Loucy (cell line): ENCODE data around the gene WDR1.

Experiments used
- H2AFZ ChIP-seq: fragments of 200-600 bp; sonication (generic); 2 replicates; pipeline ENCODE4 v1.6.0; 2016; ENCODE audit warnings: antibody characterized with exemption, mild to moderate bottlenecking, low read length, moderate library complexity
- H3F3A ChIP-seq: fragments of 200-600 bp; 2 replicates; pipeline ENCODE4 v1.6.0; 2016; ENCODE audit warnings: antibody characterized with exemption, low read depth, mild to moderate bottlenecking
- H3K27me3 ChIP-seq: fragments of 200-600 bp; sonication (generic); 2 replicates; pipeline ENCODE4 v1.6.1; 2014; ENCODE audit warnings: low read length, mild to moderate bottlenecking; ENCODE audit not compliant: insufficient read depth, poor library complexity, severe bottlenecking
- H3K36me3 ChIP-seq: fragments of 200-600 bp; sonication (generic); 2 replicates; pipeline ENCODE4 v1.6.1; 2016; ENCODE audit warnings: low read length; ENCODE audit not compliant: insufficient read depth
- H3K4me1 ChIP-seq: fragments of 200-600 bp; sonication (generic); 2 replicates; pipeline ENCODE4 v1.5.1; 2014; ENCODE audit warnings: low read length, mild to moderate bottlenecking; ENCODE audit not compliant: insufficient read depth, poor library complexity, severe bottlenecking
- H3K4me2 ChIP-seq: fragments of 200-600 bp; sonication (generic); 2 replicates; pipeline ENCODE4 v1.6.0; 2014; ENCODE audit warnings: antibody characterized with exemption, low read length, low read depth, mild to moderate bottlenecking; ENCODE audit not compliant: poor library complexity, severe bottlenecking
- H3K4me3 ChIP-seq: fragments of 200-600 bp; sonication (generic); 2 replicates; pipeline ENCODE4 v1.5.1; 2014; ENCODE audit warnings: low read length, mild to moderate bottlenecking, mixed read lengths; ENCODE audit not compliant: poor library complexity, severe bottlenecking
- H3K79me2 ChIP-seq: fragments of 200-600 bp; sonication (generic); 2 replicates; pipeline ENCODE4 v1.6.1; 2014; ENCODE audit warnings: low read length; ENCODE audit not compliant: insufficient read depth
- H3K9ac ChIP-seq: fragments of 200-600 bp; sonication (generic); 2 replicates; pipeline ENCODE4 v1.6.0; 2014; ENCODE audit warnings: mild to moderate bottlenecking, low read depth, low read length, moderate library complexity; ENCODE audit not compliant: poor library complexity, severe bottlenecking
- H3K9me2 ChIP-seq: fragments of 200-600 bp; sonication (generic); replicated peaks from 2 replicates; pipeline ENCODE4 v1.6.1; 2016; ENCODE audit warnings: low read depth, low read length, mixed read lengths
- H3K9me3 ChIP-seq: fragments of 200-600 bp; sonication (generic); 2 replicates; pipeline ENCODE4 v1.6.1; 2014; ENCODE audit warnings: mild to moderate bottlenecking, antibody characterized with exemption, low read length, low read depth; ENCODE audit not compliant: insufficient read depth
- H4K20me1 ChIP-seq: fragments of 200-600 bp; sonication (generic); 2 replicates; pipeline ENCODE4 v1.6.0; 2014; ENCODE audit warnings: antibody characterized with exemption, low read length, mild to moderate bottlenecking; ENCODE audit not compliant: insufficient read depth, poor library complexity, severe bottlenecking
- CTCF ChIP-seq: fragments of 200-600 bp; sonication (generic); conservative IDR thresholded peaks from 2 replicates; pipeline ENCODE4 v1.5.1; 2014; ENCODE audit warnings: mild to moderate bottlenecking, antibody characterized with exemption, low read length
- EZH2phosphoT487 ChIP-seq: fragments of 200-600 bp; IDR thresholded peaks from 2 replicates; pipeline ENCODE4 v1.6.1; 2018; ENCODE audit warnings: antibody characterized with exemption, mild to moderate bottlenecking, moderate library complexity, borderline replicate concordance

WDR1 gene

GRCh38 chr4:10030972-10031667, 85.5 kb downstream of the WDR1 start:
- H3K4me3 ChIP-seq = no peak overlapping the region
- no peaks in the 10 kb centered on the region for H3K36me3 ChIP-seq
- no peaks in the 10 kb centered on the region for H3K9me2 ChIP-seq
- H4K20me1 ChIP-seq = no peaks in the 10 kb centered on the region
- no peaks in the 10 kb centered on the region for H3K4me1 ChIP-seq
- H2AFZ ChIP-seq = no peak overlapping the region
- TF ChIP-seq CTCF = no peak
- TF ChIP-seq EZH2phosphoT487 = no peak
- no peak overlapping the region for H3K4me2 ChIP-seq
- H3K27me3 ChIP-seq = no peaks in the 10 kb centered on the region
- H3K9me3 ChIP-seq = no peaks in the 10 kb centered on the region
- H3K79me2 ChIP-seq = no peaks in the 10 kb centered on the region
- no peaks in the 10 kb centered on the region for H3F3A ChIP-seq
- no peak overlapping the region for H3K9ac ChIP-seq

- no peak overlapping the region for H3K9ac ChIP-seq
- H3K36me3 ChIP-seq = no peaks in the 10 kb centered on the region
- no peak overlapping the region for H3K4me3 ChIP-seq
- H3K4me2 ChIP-seq = no peak overlapping the region
- no peaks in the 10 kb centered on the region for H3K9me2 ChIP-seq
- H3F3A ChIP-seq = no peaks in the 10 kb centered on the region
- H2AFZ ChIP-seq = no peak overlapping the region
- no peaks in the 10 kb centered on the region for H3K9me3 ChIP-seq
- no peaks in the 10 kb centered on the region for H3K27me3 ChIP-seq
- H4K20me1 ChIP-seq = no peaks in the 10 kb centered on the region
- H3K79me2 ChIP-seq = no peaks in the 10 kb centered on the region
- TF ChIP-seq CTCF = no peak
- no peak for TF ChIP-seq EZH2phosphoT487
- no peaks in the 10 kb centered on the region for H3K4me1 ChIP-seq
Measured at GRCh38 chr4:10029403-10029802, 87.2 kb downstream of the WDR1 start.

GRCh38 chr4:10028910-10029309, 87.7 kb downstream of the WDR1 start:
- no peak for TF ChIP-seq CTCF
- no peak for TF ChIP-seq EZH2phosphoT487
- no peak overlapping the region for H2AFZ ChIP-seq
- H3K4me3 ChIP-seq = no peak overlapping the region
- no peaks in the 10 kb centered on the region for H3K79me2 ChIP-seq
- H3K36me3 ChIP-seq = no peaks in the 10 kb centered on the region
- H3K4me1 ChIP-seq = no peaks in the 10 kb centered on the region
- no peaks in the 10 kb centered on the region for H3F3A ChIP-seq
- H3K9me2 ChIP-seq = no peaks in the 10 kb centered on the region
- no peak overlapping the region for H3K9ac ChIP-seq
- H3K27me3 ChIP-seq = no peaks in the 10 kb centered on the region
- H3K4me2 ChIP-seq = no peak overlapping the region
- H3K9me3 ChIP-seq = no peaks in the 10 kb centered on the region
- H4K20me1 ChIP-seq = no peaks in the 10 kb centered on the region
